ENCODE data around the gene PCNA. TPM values are rescaled to one million over a fixed set of nuclear protein-coding genes. Genes with fewer than 3 reads are reported as not detected.

PCNA gene
- total RNA-seq, 1 donor from 2014 or later = 323 TPM

DNA sequence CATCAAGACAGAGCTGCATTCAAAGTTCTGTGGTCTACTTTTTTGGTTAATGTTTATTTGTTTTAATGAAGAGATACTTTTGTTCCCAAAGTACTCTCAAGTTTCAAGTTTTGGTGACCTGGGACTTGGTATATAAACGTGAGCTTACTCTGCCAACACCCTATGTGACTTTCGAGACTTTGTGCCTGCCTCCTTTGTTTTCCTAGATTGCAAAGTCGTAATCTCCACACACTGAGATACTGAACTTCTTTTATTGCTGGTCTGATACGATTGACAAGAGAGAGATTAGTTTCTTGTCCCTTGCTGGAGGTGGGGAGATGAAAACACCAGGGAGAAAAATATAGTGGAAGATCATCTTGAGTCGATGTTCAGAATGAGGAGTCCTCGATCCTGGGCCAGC, 27.9 kb downstream of the PCNA start:
- H3K36me3 Mint-ChIP-seq = peaks cover 7% of the 10 kb centered on the region
- no peaks in the 10 kb centered on the region for H3K27me3 ChIP-seq
- H3K9me3 ChIP-seq (ENCODE audit: low read depth) = no peaks in the 10 kb centered on the region
- H3F3A ChIP-seq (ENCODE audit: low read depth) = no peaks in the 10 kb centered on the region
- H3K4me1 ChIP-seq = no peaks in the 10 kb centered on the region
- no peak overlapping the region for H3K4me2 ChIP-seq
- H3K9ac ChIP-seq = no peak overlapping the region
- H3K4me3 Mint-ChIP-seq = no peak overlapping the region
- no peaks in the 10 kb centered on the region for H3K36me3 ChIP-seq
- DNase-seq (ENCODE audit: low spot score) = no peak
- no peaks in the 10 kb centered on the region for H3K9me3 Mint-ChIP-seq
- no peak overlapping the region for H3K27ac ChIP-seq
- H3K27ac Mint-ChIP-seq = no peak overlapping the region
- H3K4me3 ChIP-seq = no peak overlapping the region
- H2AFZ ChIP-seq (replicated peaks) = no peak overlapping the region
- H3K4me1 Mint-ChIP-seq = no peaks in the 10 kb centered on the region
- H3K79me2 ChIP-seq (ENCODE audit: low read depth) = no peaks in the 10 kb centered on the region
- no peaks in the 10 kb centered on the region for H3K27me3 Mint-ChIP-seq (ENCODE audit: insufficient read depth, low read depth)
- no peak for TF ChIP-seq EZH2 (IDR thresholded peaks at IDR 0.05)
- TF ChIP-seq, protein P1, sequence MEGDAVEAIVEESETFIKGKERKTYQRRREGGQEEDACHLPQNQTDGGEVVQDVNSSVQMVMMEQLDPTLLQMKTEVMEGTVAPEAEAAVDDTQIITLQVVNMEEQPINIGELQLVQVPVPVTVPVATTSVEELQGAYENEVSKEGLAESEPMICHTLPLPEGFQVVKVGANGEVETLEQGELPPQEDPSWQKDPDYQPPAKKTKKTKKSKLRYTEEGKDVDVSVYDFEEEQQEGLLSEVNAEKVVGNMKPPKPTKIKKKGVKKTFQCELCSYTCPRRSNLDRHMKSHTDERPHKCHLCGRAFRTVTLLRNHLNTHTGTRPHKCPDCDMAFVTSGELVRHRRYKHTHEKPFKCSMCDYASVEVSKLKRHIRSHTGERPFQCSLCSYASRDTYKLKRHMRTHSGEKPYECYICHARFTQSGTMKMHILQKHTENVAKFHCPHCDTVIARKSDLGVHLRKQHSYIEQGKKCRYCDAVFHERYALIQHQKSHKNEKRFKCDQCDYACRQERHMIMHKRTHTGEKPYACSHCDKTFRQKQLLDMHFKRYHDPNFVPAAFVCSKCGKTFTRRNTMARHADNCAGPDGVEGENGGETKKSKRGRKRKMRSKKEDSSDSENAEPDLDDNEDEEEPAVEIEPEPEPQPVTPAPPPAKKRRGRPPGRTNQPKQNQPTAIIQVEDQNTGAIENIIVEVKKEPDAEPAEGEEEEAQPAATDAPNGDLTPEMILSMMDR (IDR thresholded peaks at IDR 0.05) = no peak
- TF ChIP-seq EZH2phosphoT487 (IDR thresholded peaks at IDR 0.05) = no peak
- H4K20me1 ChIP-seq (ENCODE audit: low read depth) = no peaks in the 10 kb centered on the region

DNA sequence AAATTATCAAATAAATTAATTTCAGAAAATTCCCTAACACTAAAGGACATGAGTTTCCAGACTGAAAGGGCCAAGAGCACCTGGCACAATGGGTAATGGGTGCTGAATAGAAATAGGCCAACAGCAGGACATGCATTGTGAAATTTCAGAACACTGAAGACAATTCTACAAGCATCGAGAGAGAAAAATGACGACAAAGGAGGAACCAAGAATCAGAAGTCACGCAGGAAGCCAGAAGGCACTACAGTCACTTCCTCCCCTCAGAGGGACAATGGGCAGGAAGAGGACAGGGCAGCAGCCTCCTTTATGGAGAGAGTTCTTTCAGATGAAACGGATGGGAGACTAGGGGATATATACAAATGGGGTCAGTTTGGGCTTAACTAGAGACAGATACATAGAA, 29.6 kb downstream of the PCNA start:
- TF ChIP-seq, protein P1 (IDR thresholded peaks at IDR 0.05) = no peak
- TF ChIP-seq EZH2phosphoT487 (IDR thresholded peaks at IDR 0.05) = no peak
- TF ChIP-seq EZH2 (IDR thresholded peaks at IDR 0.05) = no peak
- Histone ChIP-seq H3K4me3 (no peak overlapping the region), H3K4me2 (no peak overlapping the region), H3K27ac (no peak overlapping the region), H3F3A (ENCODE audit: low read depth) (no peaks in the 10 kb centered on the region), H3K79me2 (ENCODE audit: low read depth) (no peaks in the 10 kb centered on the region), H4K20me1 (ENCODE audit: low read depth) (no peaks in the 10 kb centered on the region), H3K9ac (no peak overlapping the region), H3K9me3 (ENCODE audit: low read depth) (no peaks in the 10 kb centered on the region), H3K4me1 (no peaks in the 10 kb centered on the region), H2AFZ (replicated peaks) (no peak overlapping the region), H3K27me3 (no peaks in the 10 kb centered on the region), H3K36me3 (no peaks in the 10 kb centered on the region)
- Mint-ChIP-seq H3K27ac (no peak overlapping the region), H3K27me3 (ENCODE audit: insufficient read depth, low read depth) (no peaks in the 10 kb centered on the region), H3K9me3 (no peaks in the 10 kb centered on the region), H3K36me3 (peaks cover 7% of the 10 kb centered on the region), H3K4me3 (no peak overlapping the region), H3K4me1 (no peaks in the 10 kb centered on the region)
- no peak for DNase-seq (ENCODE audit: low spot score)

DNA sequence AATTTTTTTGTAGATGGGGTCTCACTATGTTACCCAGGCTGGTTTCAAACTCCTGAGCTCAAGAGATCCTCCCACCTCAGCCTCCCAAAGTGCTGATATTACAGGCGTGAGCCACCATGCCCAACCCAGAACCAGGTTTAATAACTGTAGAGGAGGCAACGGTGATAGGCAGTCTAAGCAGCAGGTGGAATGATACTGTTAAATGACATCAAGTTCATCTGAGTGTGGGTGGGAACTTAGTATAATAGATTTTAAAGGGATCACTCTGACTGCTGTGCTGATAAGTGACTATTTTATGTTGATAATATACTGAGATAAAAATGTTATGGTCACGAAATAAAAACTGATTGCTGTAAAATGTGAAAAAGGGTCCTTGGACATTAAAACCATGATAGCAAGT, 31.1 kb downstream of the PCNA start:
- H4K20me1 ChIP-seq (ENCODE audit: low read depth) = no peaks in the 10 kb centered on the region
- H3K27ac ChIP-seq = no peak overlapping the region
- no peak overlapping the region for H2AFZ ChIP-seq (replicated peaks)
- H3K9ac ChIP-seq = no peak overlapping the region
- Mint-ChIP-seq H3K27ac (no peak overlapping the region), H3K36me3 (peaks cover 7% of the 10 kb centered on the region), H3K9me3 (no peaks in the 10 kb centered on the region), H3K4me3 (no peak overlapping the region), H3K4me1 (no peaks in the 10 kb centered on the region), H3K27me3 (ENCODE audit: insufficient read depth, low read depth) (no peaks in the 10 kb centered on the region)
- no peaks in the 10 kb centered on the region for H3K36me3 ChIP-seq
- DNase-seq (ENCODE audit: low spot score) = no peak
- H3F3A ChIP-seq (ENCODE audit: low read depth) = no peaks in the 10 kb centered on the region
- H3K4me2 ChIP-seq = no peak overlapping the region
- H3K4me3 ChIP-seq = no peak overlapping the region
- TF ChIP-seq EZH2phosphoT487 (IDR thresholded peaks at IDR 0.05) (no peak), EZH2 (IDR thresholded peaks at IDR 0.05) (no peak)
- TF ChIP-seq, protein P1 (IDR thresholded peaks at IDR 0.05) = no peak
- H3K9me3 ChIP-seq (ENCODE audit: low read depth) = no peaks in the 10 kb centered on the region
- no peaks in the 10 kb centered on the region for H3K79me2 ChIP-seq (ENCODE audit: low read depth)
- H3K27me3 ChIP-seq = no peaks in the 10 kb centered on the region
- H3K4me1 ChIP-seq = no peaks in the 10 kb centered on the region
